Frontal cortex (tissue), 4 donors: Measurements from ENCODE around the gene BOK. TPM values are rescaled to one million over a fixed set of nuclear protein-coding genes. Genes with fewer than 3 reads are reported as not detected.
"Not testable (repeated sequence)": the region's sequence is repeated elsewhere in the genome, so short reads cannot be mapped to it uniquely, and the experiment has no call there.

Experiments
- DNase-seq, 2 donors: peaks; one replicate each; pipeline ENCODE4 v3.0.0; 2012; ENCODE audit warnings: low spot score in 2 of 2
- FAIRE-seq: peaks from 2 replicates; lab custom pipeline; 2012; peaks lifted over from hg19 to GRCh38; lab: Jason Lieb, UNC
- total RNA-seq: library from RNA; depleted of rRNA; stranded (reverse); fragments of >200 nt; gene quantifications from one replicate; pipeline ENCODE4 v1.2.3, GENCODE V29; 2014
- donor health status: control.
- donor health status: control.
- donor health status: control.

The BOK gene
- total RNA-seq, result 20.8 TPM

DNA sequence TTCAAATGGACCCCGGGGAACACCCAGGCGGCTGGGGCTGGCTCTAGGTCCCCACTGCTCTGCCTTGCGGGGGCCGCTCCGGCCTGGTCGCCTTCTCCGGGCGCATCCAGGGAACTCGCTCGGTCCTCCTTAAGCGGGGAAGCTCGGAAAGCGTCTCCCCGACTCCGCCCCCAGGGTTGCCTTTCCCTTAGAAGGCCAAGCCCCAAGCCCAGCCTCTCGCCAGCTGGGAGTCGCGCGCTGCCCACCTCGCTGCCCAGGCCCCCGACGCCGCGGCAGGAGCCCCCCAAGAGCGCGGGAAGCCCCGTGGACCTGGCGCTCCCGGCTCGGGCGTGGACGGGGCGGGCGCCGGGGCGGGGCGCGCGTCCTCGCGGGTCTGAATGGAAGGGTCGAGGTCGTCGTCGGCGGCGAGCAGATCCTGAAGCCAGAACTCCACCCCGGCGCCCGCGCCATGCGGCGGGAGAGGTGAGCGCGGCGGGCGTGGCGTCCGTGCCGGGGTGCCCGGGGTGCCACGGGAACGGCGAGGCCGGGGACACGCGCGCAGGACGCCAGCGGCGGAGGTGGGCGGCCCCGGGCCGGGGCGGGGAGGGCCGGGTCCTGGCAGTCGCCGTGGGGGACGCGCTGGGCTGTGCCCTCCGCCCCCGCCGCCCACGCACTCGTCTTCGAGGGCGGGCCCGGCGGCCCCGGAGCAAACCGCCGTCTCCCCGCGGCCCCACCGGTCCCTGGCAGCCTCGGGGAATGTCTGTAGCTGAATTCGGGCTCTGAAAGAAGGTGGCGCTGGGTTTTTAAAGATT, at the start of gene BOK:
BOK (plus strand) TSS at position 214 of the 791 bp plus-strand sequence. CDS start 739 bp downstream, outside the sequence.
- no peak for FAIRE-seq
- DNase-seq, result peak; percentile 62 to 73

- DNase-seq, result no peak
- no peak for FAIRE-seq
These were observed 49.3 kb upstream of the BOK start for GRCh38 chr2:241509155-241509784.

DNA sequence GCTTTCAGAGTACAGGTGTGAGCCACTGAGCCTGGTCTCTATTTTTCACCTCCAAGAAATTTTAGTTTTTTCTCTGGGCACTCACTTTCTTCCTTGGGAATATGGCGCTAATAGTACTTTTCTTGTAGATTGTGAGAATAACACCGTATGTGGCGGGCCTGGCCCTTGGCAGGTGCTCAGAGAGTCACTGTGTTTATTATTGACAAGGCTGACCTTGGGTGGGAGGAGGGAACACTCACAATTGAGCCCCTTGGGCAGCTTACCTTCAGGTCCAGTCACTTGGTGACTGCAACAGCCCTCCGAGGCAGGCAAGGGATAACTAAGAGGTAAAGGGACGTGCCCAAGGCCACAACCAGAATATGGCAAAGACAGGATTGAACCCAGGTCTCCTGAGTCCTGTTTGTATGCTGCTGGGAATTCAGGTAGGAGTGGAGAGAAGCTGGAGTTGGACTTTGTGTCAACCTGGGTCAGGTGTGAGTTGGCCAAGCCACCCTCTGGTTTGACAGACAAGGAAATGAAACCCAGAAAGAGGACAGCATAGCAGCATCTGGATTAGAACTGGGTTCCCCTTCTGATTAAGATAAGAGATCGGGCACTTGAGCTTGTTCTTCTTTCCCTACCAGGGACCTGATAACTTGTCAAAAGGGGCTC, 47.3 kb upstream of the BOK start:
- DNase-seq, result no peak

GRCh38 chr2:241514553-241514952, 44.0 kb upstream of the BOK start:
- no peak for DNase-seq
- FAIRE-seq, result no peak

More for the DNA sequence above, 47.3 kb upstream of the BOK start:
- FAIRE-seq, result no peak

DNA sequence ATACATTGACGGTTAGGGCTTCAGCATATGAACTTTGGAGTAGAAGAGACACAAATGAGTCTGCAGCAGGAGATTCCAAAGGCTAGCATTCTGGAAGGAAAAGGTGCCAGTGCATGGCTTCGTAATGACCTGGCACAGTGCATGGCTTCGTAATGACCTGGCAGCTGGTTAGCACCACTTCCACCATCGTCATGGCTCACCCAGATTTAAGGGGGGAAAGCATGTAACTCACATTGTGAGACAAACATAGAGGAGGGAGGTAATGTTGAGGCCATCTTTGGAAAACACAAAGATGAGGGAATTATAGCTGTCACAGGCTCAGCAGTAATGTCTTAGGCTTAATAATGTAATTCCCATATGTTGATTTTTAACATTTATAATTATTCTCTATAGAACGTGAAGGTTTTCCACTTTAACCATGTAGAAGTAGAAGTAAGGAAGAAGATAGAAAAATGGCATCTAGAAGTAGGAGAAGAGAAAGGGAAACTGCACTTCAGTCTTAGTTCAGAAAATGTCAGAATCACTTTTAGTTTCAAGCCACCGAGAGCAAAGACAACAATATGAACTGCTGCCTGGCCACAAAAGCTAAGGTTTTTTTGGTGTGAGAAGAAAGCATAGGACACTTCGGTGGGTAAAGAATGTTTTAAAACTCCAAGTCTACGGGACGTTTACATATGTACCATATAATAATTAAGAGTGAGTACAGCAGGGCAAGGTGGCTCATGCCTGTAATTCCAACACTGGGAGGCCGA, 43.4 kb upstream of the BOK start:
- no peak for DNase-seq

DNA sequence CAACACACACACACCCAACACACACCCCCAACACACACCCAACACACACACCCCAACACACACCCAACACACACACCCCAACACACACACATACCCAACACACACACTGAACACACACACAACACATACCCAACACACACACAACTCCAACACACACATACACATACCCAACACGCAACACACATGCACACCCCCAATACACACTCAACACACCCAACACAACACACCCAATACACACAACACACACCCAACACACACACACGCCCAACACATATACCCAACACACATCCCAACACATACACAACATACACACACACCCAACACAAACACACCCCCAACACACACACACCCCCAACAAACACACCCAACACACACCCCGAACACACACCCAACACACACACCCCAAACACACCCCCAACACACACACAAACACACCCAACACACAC, 42.0 kb upstream of the BOK start:
- DNase-seq (no peak), FAIRE-seq (no peak)

More for the DNA sequence above, 43.4 kb upstream of the BOK start:
- no peak for FAIRE-seq

- FAIRE-seq (no peak), DNase-seq (no peak)
These were observed 41.2 kb upstream of the BOK start for GRCh38 chr2:241517297-241517696.

DNA sequence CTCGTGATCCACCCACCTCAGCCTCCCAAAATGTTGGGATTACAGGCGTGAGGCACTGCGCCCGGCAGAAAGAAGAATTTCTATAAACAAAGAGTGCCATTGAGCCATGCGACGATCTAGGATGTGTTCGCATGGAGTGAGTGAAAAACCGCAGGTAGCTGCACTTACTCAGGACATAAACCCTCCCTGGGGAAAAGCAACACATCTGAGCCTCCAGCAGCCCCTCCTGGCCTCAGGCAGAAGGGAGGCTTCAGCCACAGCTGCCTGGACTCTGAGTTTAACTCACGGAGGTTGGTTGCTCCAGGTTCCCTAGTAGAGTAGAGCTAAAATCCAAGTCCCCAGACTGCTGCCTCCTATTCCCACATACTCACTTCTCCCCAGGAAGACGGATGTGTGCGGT, 38.9 kb upstream of the BOK start:
- no peak for DNase-seq
- no peak for FAIRE-seq

- no peak for FAIRE-seq
- no peak for DNase-seq
These were observed 36.1 kb upstream of the BOK start for GRCh38 chr2:241522477-241522876.

- DNase-seq, FAIRE-seq: not testable (repeated sequence)
These were observed 32.4 kb upstream of the BOK start for GRCh38 chr2:241525818-241526780.

GRCh38 chr2:241530571-241530970, 28.0 kb upstream of the BOK start:
- FAIRE-seq (no peak), DNase-seq (no peak)

DNA sequence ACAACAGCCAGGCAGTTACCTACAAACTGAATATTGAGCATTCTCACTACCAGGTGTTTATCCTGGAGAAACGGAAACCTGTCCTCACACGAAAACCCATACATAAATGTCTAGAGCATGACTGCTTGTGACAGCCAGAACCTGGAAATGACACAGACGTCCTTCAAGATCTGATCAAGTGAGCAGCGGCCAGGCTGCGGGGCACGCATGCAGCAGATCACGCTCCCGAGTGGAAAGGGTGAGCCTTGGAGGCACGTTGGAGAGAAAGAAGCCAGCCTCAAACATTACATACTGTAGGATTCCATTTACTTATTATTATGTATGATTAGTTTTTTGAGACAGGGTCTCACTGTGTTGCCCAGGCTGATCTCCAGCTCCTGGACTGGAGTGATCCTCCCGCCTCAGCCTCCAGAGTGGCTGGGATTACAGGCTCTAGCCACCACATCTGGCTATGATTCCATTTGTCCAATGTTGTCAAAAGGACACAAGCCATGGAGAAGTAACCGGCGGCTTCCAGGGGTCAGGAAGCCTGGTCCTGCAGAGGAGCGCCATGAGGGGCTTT, 27.3 kb upstream of the BOK start:
- FAIRE-seq (no peak), DNase-seq (no peak)

- FAIRE-seq (no peak), DNase-seq (no peak)
These were observed 26.4 kb upstream of the BOK start for GRCh38 chr2:241532168-241532567.

- no peak for FAIRE-seq
- no peak for DNase-seq
These were observed 25.6 kb upstream of the BOK start for GRCh38 chr2:241532733-241533601.

- DNase-seq (no peak), FAIRE-seq (no peak)
These were observed 24.3 kb upstream of the BOK start for GRCh38 chr2:241534293-241534692.

DNA sequence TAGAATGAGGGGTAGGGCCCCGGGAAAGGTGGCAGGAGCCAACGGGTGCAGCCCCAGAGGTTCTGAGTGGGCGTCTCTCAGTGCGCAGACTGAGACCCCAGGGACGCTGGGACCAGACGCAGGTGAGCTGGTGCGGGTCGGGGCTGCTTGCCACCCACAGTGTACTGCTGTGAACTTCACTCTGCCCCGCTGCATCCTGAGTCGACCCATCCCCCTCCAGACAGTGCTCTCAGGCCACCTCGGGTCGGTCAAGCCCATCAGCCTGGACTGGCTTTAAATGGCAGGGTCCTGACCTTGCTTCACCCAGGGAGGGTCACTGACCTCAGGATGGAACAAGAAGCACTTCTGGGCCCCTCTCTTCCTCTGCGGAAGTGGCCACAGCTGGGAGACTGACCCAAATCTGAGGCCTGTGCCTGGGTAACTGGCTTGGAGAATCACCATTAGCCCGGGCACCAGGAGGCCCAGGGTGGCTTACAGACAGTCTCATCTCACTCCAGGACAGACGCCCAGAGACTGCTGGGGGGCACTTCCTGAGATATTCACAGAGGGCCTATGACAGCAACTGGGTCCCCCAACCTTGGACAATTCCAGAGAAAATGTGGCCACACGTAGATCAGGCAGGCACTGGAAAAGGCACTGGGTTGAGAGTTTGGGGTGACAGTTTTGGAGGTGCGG, 23.7 kb upstream of the BOK start:
- DNase-seq, result no peak
- no peak for FAIRE-seq
